Left hindlimb (tissue), 1 donor: ENCODE data around the gene HHAT.
"Not testable (repeated sequence)": the region's sequence is repeated elsewhere in the genome, so short reads cannot be mapped to it uniquely, and the experiment has no call there.

ENCODE experiments used
- DNase-seq: peaks from one replicate; pipeline ENCODE4 v3.0.0-alpha.2; 2018

HHAT gene

DNA sequence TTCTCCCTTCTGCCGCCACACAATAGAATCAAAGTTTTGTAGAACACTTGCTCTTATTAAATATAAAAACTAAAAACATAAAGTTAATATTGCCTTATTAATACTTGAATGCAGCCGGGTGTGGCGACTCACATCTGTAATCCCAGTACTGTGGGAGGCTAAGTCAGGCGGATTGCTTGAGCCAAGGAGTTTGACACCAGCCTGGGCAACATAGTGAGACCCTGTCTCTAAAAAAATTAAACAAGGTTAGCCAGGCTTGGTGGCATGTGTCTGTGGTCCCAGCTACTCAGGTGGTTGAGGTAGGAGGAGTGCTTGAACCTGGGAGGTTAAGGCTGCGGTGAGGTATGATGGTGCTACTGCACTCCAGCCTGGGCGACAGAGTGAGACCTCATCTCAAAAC, 13.2 kb upstream of the HHAT start:
- DNase-seq: no peak

DNA sequence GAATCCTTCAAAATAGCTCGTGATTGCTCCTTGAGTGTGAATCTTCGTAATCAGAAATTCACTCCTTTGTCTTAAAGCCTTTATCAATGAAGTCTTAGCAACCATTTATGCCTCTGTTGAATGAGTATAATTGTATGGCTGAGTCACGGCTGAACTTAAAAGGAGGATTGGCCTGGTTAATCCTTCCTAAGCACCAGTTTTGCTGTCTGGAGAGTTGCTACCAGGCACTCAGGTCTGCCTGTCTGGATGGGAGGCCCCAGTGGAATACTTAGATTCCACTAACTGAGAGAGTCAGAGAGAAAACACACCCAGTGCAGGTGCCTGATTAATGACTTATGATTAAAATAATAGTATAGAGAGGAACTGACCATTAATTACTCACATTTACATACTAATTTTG, 7.6 kb upstream of the HHAT start:
- DNase-seq: no peak

DNA sequence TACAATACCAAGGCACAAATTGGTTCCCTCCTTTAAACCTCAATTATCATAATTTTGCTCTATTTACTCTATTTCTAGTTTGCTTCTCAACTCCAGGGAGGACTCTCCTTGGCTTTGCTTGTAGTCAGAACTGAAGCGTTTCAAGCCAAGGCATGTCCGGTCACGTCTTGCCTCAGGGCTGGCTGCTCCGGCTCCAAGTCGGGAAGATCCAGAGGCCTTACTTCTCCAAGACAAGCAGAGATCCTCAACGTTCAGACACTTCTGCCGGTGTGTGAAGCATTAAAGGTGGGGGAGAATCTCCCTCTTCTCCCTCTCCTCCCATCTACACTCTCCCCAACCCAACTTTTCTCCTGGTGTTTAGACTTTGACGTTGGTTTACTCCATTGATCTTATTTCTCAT, 7.2 kb upstream of the HHAT start:
- no peak for DNase-seq

DNA sequence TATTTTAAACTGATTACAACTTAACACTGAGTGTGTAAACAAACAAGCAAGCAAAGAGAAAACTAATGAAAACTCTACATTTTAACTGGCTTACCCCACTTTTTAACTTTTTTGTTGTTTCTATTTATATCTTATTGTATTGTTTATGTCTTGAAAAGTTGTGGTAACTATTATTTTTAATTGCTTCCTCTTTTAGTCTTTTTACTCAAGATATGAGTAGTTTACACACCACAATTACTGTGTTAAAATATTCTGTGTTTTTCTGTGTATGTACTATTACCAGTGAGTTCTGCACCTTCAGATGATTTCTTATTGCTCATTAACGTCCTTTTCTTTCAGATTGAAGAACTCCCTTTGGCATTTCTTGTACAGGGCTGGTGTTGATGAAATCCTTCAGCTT, 4.7 kb upstream of the HHAT start:
- no peak for DNase-seq

DNA sequence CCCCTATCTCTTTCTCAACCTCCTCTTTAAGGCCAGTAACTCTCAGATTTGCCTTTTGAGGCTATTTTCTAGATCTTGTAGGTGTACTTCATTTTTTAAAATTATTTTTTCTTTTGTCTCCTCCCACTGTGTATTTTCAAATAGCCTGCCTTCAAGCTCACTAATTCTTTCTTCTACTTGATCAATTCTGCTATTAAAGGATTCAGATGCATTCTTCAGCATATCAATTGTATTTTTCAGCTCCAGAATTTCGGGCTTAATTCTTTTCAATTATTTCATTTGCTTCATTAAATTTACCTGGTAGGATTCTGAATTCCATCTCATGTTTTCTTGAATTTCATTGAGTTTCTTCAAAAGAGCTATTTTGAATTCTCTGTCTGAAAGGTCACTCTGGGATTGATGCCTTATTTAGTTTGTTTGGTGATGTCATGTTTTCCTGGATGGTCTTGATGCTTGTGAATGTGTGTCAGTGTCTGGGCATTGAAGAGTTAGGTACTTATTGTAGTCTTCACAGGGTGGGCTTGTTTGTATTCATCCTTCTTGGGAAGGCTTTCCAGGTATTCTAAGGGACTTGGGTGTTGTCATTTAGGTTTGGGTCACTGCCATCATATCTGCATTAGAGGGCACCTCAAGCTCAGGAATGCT, 3.6 kb upstream of the HHAT start:
- DNase-seq: no peak

DNA sequence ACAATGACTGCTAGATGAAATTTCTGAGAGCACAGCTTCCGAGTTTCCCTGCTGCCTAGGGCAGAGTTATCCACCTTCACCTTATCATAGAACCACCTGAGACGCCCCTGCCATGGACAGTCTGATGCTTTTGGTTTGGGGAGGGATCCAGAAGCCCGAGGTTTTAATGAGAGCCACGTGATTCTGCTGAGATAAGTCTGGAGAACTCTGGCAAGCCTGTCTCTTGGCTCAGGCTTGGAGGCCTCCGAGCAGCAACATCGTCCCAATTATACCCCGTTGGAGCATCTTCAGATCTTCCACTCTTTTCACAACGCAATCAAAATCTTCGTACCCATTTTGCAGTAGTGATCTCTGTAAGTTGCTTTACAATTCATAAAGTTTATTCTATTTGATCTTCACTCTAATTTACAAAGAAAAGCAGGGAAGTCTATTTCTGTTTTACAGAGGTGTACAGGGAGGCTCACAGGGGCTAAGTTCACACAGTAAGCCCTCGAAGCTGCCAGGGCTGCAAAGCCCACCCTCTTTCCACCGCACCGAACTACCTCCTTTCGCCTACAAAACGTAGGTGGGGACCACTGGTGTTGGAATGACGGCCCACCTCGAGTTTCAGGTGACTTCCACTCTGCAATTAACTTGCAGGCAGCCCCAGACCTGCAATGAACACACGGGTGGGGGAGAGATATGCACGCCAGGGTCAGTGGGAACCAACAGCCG, 513 bp upstream of the HHAT start:
- peak; percentile 45 for DNase-seq

DNA sequence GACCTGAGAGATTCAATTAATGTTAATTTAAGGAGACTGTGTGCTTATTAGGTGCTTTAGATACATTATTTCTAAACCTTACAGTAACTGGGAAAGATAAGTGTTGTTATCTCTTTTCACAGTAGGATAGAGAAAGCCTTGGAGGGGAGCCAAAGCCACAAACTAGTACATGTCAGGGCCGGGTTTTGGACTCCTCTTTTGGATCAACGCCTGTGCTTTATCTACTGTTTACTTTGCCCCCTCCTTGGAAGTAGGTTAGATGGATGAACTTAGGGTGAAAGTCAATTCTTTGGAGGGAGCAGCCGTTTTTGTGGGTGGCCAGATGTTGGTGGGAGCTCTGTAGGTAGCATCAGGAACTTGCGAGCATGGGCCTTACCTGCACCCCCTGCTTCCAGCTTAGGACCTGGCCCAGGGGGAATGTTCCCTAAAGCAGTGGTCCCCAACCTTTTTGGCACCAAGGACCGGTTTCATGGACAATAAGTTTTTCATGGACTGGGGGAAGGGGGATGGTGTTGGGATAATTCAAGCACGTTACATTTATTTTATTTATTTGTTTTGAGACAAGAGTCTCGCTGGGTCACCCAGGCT, 1.7 kb downstream of the HHAT start:
- DNase-seq: no peak

DNA sequence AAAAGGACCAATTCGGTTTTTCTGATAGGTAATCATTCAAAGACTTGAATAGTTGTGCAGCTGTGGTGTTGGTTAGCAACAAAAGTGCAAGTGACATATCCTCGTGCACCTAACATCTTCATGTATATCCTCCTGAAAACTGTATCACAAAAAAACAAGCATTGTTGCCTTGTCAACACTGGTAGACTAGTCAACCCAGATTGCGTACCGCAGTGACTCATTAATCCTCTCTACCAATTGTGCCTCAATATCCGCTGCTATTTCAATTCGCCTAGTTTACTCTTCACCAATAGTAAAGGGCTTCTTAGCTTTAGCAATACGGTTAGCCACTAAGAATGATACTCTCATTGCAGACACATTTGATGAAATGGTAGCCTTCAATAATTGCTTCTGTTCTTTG, 3.5 kb downstream of the HHAT start:
- DNase-seq: no peak

DNA sequence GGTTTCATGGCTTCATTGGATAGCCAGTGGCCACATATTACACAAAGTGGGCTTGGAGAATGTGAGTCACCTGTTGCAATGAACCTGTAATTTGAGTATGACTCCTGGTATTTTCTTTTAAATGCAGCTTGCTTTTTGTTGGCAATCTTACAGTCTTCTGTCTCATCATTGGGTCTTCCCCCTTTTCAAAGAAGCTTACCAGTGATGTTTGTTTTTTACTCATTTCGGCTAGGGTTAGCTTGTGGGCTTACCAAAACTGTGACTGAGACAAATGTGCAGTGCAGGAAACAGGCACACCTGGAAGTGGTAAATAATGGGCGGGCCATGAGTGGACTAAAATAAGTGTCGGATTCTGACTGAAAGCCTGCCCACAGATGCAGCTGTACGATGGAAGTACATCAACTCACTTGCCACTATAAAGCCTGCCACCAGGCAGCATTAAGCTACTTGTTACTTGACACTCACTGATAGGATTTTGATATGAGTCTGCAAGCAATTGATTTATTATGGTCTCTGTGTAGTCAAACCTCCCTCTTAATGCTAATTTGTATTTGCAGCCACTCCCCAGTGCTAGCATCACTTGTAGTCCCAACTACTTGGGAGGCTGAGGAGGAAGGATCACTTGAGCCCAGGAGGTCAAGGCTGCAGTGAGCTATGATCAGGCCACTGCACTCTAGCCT, 4.2 kb downstream of the HHAT start:
- no peak for DNase-seq

DNA sequence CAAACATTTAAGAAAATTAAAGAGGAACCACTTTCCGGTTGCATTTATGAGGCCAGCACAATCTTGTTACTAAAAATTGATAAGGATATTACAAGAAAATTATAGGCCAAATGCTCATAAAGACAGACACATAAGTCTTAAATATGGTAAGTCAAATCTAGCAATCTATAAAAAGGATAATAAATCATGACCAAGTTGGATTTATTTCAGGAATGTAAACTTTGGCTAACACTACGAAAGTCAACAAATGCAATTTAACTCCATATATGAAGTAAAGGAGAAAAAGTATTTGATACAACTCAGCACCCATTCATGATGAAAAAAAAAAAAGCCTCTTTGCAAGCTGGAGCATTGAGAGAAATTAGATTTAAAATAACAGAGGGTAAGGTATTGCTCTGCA, 6.3 kb downstream of the HHAT start:
- no peak for DNase-seq

DNA sequence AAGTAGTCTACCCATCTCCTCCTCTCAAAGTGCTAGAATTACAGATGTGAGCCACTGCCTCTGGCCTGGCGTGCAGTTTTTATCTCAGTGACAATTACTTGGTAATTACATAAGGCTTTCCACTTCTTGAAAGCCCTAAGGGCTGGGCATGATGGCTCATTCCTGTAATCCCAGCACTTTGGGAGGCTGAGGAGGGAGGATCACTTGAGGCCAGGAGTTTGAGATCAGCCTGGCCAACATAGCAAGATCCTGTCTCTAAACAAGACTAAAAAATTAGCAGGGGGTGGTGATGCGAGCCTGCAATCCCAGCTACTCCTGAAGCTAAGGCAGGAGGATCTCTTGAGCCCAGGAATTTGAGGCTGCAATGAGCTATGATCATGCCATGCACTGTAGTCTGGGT, 7.7 kb downstream of the HHAT start:
- DNase-seq: no peak

DNA sequence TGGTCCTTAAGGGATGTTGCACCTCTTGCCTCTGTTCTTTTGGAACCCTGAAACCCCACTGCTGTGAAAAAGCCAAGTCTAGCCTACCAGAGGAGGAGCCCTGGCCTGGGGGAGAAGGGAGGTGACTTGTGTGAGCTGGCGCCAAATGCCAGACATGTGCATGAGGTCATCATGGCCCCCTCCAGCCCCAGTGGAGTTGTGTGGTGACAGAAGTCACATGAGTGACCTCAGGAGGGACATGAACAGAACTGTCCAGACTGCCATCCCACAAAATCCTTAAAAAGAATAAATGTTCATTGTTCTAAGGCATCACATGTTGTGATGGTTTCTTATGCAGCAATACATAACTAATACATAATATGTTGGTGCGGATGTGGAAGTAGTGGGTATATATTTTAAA, 10.8 kb downstream of the HHAT start:
- DNase-seq: no peak

DNA sequence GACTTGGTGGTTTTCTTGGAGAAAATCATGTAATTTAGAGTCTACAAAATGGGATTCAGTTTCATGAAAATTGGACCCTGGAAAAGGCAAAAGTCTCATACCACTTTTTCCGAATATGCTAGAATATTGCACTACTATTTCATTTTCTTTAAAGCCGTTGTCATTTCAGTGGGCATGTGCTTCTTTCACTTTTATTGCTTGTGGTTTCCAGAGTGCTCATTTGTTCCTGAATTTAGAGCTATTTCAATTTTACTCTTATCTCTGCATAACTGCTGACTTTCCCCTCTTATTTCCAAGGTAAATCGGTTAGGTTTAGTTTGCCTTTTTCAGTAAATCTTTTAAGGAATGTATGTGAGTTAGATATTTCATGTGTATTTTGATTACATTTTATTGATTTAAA, 11.6 kb downstream of the HHAT start:
- DNase-seq: no peak

DNA sequence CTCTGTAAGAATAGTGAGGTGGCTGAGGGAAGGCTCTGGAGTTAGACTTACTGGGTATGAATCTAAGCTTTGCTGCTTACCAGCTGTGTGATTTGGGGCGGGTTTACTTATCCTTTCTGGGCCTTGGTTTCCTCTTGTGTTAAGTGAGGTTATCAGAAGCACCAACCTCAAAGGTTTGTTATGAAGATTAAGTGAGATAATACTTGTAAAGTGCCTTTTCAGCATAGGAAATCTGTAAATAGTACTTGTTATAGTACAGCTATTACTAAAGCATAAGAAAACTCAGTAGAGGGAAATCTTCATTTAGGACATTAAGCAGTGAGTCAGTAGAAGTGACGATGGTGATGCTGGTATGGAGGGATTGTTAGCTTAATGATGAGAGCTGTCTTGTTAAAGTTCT, 12.1 kb downstream of the HHAT start:
- no peak for DNase-seq

DNA sequence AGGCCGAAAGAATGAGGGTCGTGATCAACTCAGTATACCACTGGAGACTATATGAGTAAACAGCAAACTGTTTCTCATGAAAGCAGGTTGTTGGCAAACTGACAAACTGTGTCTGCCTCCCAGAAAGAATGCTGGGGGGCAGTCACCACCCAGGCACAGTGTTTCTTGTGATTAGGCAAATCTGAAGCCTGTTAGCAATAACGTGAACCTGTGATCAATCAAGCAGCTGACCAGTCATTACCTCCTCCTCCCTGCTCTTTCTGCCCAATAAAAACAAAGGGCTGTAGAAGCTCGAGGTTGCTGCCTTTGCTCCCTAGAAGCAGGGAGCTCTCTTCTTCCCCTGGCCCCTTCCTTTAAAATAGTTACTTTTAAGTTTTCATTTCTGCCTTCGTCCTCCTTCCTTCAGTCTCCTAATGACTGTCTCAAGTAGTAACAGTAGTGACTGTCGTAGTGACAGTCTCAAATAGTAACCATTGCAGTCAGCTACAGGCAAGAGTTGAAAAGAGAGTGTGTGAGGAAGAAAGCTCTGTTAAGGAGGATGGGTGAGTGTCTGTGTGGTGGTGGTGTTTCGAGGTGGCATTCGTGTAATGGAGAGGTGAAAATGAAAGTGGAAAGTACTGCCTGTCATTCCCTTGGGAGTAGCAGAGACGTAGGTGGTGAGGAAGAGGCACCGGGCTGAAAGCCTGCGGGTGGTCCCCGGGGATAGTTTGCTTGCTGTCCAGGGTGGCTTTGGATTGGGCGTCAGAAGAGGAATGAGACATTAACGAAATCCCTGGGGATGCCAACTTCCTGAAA, 14.5 kb downstream of the HHAT start:
- DNase-seq: no peak

DNA sequence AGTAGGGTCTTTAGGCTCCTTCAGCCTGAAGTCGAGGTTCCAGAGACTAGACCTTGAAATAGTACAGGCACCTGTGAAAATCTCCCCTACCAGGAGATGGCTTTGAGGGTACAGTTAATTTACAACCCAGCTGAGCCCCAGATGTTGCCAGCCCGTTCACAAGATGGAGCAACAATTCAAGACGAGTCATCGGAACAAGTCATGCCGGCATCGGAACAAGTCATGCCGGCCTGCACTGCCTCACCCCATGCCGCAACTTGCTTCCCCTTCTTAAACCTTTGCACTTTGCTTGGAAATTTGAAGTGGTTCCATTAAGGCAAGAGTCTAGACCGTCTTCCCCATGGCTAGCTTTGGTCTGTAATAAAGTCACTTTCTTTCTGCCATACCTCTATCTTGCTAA, 16.0 kb downstream of the HHAT start:
- no peak for DNase-seq

DNA sequence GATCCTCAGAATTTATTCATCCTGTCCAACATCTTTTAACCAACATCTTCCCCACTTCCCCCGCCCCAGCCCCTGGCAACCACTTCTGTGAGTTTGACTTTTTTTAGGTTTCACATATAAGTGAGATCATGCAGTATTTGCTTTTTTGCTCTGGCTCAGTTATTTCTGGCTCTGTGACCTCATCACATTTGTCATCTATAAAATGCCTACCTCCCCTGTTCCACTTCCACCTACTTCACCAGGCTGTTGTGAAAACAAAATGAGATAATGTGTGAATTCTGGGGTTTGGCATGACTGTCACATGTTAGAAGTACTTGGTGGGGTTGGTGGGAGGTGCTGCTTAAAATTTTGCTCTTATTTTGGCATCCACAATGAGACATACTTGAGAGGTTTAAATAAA, 18.4 kb downstream of the HHAT start:
- peak; percentile 63 for DNase-seq

DNA sequence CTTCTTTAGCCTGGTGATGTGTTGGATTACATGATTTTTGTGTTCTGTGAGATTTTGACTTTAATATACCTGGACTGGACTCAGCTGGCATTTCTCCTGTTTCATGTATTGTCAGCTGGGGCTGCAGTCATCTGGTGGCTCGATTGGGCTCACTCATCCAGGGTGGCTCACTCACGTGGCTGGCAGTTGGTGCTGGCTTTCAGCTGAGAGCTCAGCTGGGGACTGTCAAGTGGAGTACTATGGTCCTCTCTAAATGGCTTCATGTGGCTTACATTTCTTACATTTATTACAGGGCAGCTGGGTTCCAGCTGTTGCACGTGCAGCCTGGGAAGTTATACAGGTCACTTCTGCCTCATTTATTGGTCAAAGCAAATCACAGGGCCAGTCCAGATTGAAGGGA, 22.8 kb downstream of the HHAT start:
- DNase-seq: no peak

DNA sequence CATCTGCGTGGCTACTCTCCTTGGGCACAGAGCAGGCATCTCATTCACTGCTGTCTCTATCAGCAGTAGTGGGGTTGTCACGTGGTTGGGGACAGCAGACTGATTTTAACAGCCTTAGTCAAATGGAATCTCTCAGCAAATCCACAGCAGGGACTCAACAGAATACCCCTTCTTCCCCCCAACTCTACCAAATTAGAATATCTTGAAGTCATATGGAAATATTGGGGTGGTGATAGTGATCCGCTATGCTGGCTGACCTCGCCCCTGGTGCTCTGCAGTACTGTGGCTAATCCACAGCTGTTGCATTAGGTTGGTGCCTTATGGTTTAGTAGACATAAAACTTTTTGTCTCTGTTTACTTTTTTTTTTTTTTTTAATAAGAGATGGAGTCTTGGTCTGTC, 23.9 kb downstream of the HHAT start:
- DNase-seq: no peak

DNA sequence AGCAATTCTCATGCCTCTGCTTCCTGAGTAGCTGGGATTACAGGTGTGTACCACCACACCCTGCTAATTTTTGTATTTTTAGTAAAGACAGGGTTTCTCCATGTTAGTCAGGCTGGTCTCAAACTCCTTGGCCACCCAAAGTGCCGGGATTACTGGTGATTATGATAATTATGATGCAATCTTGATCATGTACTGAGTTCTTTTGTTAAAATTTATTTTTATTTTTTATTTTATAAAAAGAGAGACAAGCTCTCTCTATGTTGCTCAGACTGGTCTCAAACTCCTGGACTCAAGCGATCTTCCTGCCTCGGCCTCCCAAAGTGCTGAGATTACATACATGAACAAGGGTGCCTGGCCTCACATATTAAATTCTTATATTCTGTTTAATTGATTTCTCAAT, 25.6 kb downstream of the HHAT start:
- DNase-seq: not testable (repeated sequence)

DNA sequence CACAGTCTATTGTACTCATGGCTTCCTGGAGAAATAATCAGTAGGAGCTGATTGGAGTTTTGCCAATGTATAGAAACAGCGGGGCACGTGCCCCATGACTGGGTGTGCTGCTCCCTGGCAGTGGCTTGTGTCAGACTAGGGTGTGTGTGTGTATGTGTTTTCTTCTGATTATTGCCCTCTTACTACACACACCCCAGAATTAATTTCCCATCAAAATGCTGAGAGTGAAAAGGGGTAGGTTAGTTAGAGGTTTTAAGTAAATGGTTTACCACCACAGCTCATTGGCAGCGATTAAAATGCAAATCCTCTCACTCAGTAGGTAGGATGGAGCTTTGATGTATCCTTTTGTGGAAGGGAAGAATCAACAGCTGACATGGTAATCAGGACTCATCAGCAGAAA, 29.9 kb downstream of the HHAT start:
- no peak for DNase-seq

DNA sequence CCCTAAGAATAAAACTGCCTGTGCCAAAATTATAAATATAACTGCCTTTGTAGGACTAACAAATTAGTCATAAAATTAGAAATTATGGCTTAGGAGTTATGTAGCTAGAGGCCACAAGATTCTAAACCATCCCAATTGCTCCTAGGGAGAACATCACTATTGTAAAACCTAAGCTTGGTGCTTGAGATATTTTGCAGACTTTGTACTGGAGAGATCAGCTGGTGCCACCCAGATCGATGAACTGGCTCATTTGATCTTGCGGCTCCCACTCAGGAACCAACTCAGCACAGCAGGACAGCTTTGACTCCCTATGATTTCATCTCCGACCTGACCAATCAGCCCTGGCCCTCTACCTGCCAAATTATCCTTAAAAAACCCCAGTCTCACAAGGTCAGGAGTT, 30.6 kb downstream of the HHAT start:
- DNase-seq: no peak

DNA sequence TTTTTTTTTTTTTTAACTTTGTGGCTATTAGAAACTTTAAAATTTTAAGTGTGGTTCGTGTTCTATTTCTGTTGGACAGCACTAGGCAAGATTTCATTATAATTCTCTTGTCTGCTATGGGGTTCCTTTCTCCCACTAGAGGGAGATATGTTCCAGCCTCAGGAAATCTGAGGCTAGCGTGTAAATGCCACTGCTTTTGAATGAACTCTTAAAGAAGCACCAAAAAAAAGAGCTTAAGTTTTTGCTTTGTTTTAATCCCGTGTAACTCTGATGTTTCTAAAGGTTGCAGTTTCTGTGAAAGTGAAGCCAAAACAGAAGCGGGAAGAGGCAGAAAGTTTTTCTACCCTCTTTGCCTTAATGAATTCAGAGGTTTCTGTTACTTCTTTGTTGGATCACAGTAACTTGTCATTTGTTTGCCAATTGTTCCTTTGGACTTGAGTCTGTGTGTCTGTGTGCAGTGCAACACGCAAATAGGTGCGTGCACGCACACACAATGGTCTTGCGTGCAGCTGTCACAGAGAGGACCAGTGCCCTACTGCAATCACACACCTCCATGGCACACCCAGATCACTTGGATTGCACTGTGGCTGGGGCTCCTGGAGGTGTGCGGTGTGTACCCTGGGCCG, 32.3 kb downstream of the HHAT start:
- no peak for DNase-seq
